ENCODE results near the gene SEMA3G.

The SEMA3G gene

GRCh38 chr3:52444860-52445793, at the start of gene SEMA3G:
Gene SEMA3G (minus strand): TSS chr3:52445103. CDS start chr3:52445027, 76 bp downstream.
- peak; percentile 59 for DNase-seq (ENCODE audit: low spot score)

DNA sequence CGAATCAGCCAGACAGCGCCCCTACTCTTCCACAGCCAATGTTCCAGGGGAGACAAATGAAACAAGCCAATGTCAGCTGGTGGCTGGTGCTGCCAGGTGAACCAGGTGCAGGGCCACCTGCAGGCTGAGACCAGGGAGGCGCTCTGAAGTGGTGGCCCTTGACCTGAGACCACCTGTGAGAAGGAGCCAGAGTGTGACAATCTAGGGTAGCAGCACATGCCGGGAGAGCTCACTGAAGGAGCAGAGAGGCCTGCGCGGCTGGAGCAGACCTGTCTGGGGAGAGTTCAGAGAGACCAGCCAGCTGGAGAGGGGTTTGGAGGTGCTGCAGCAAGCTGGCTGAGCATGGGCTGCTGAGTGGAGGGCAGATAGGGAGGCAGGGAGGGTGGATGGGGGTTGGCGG, 49.5 kb upstream of the SEMA3G start:
- DNase-seq (ENCODE audit: low spot score) = no peak

DNA sequence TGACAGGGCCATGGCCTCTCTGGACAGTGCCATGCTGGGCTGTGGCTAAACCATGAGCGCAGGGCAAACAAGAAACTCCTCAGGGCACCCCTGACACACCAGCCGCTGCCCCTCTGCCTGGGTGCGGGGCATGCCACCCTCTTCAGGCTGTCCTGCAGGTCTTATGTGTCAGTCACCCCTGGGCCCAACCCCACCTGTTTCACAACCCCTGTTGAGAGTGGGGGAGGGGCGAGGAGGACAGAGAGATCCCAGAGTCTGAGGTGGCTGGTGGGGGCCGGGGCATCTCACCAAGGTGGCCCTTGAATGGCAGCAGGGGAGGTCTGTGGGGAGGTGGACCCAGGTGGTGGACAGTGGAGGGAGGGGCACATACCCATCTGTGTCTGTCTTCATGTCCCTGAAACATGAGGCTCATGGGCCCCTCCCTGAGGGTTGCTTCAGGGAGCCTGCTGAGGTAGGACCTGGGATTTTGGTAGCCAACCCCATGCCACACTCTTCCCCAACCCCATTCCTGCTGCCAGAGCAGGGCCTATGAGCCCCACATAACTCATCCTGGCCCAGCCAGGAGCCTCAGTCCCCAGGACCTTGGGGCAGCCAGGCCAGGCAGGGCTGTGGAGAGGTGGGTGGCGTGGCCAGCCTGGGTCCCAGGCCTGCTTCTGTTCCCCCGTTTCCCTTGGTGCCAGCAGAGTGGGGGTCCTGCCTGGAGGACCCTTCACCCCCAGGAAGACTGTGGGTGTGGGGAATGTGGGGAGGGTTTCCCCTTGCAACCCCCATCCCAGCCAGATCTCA, 48.5 kb upstream of the SEMA3G start:
- DNase-seq (ENCODE audit: low spot score) = no peak

- no peak for DNase-seq (ENCODE audit: low spot score)
Measured at GRCh38 chr3:52492059-52492458, 47.2 kb upstream of the SEMA3G start.

GRCh38 chr3:52490939-52491526, 46.1 kb upstream of the SEMA3G start:
- DNase-seq (ENCODE audit: low spot score) = no peak

- no peak for DNase-seq (ENCODE audit: low spot score)
Measured at GRCh38 chr3:52490035-52490938, 45.4 kb upstream of the SEMA3G start.

DNA sequence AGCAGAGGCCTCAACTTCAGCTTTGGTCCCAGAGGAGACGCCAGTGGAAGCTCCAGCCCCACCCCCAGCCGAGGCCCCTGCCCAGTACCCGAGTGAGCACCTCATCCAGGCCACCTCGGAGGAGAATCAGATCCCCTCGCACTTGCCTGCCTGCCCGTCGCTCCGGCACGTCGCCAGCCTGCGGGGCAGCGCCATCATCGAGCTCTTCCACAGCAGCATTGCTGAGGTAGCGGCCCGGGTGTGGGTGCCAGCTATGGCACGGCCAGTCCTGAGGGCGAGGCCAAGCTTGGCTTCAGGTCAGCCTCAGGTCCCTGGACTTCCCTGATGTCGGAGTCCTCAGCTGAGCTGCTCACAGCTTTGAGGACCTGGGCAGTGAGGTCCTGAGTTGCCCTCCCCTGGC, 44.5 kb upstream of the SEMA3G start:
- DNase-seq (ENCODE audit: low spot score) = no peak

- no peak for DNase-seq (ENCODE audit: low spot score)
Measured at GRCh38 chr3:52488746-52489145, 43.8 kb upstream of the SEMA3G start.

DNA sequence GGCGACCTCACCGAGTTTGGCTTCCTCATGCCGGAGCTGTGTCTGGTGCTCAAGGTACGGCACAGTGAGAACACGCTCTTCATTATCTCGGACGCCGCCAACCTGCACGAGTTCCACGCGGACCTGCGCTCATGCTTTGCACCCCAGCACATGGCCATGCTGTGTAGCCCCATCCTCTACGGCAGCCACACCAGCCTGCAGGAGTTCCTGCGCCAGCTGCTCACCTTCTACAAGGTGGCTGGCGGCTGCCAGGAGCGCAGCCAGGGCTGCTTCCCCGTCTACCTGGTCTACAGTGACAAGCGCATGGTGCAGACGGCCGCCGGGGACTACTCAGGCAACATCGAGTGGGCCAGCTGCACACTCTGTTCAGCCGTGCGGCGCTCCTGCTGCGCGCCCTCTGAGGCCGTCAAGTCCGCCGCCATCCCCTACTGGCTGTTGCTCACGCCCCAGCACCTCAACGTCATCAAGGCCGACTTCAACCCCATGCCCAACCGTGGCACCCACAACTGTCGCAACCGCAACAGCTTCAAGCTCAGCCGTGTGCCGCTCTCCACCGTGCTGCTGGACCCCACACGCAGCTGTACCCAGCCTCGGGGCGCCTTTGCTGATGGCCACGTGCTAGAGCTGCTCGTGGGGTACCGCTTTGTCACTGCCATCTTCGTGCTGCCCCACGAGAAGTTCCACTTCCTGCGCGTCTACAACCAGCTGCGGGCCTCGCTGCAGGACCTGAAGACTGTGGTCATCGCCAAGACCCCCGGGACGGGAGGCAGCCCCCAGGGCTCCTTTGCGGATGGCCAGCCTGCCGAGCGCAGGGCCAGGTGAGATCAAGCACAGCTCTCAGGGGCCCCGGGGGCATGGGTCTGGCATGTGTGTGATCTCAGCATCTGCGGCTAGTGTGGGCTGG, 43.1 kb upstream of the SEMA3G start:
- DNase-seq (ENCODE audit: low spot score) = no peak

- DNase-seq (ENCODE audit: low spot score) = no peak
Measured at GRCh38 chr3:52487050-52487787, 42.3 kb upstream of the SEMA3G start.

- DNase-seq (ENCODE audit: low spot score) = no peak
Measured at GRCh38 chr3:52484680-52485461, 40.0 kb upstream of the SEMA3G start.

- DNase-seq (ENCODE audit: low spot score) = no peak
Measured at GRCh38 chr3:52483577-52484381, 38.9 kb upstream of the SEMA3G start.

DNA sequence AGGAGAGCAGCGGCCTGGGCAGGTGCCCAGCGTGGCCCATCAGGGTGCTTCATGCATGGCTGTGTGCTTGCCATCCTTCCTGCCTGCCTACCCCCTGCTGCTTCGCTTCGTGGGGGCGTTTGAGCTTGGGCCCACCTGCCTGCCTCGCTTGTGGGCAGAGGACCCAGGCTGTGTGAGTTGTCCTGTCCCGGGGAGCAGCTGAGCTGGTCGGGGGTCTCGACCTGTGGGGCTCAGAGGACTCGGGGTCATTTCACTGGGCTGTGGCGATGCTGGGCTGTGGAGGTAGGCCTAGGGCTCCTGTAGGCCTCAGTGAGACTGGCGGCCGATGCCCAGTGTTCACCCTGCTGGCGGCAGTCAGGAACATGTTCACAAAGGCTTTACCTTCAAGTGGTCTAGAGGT, 38.2 kb upstream of the SEMA3G start:
- no peak for DNase-seq (ENCODE audit: low spot score)

DNA sequence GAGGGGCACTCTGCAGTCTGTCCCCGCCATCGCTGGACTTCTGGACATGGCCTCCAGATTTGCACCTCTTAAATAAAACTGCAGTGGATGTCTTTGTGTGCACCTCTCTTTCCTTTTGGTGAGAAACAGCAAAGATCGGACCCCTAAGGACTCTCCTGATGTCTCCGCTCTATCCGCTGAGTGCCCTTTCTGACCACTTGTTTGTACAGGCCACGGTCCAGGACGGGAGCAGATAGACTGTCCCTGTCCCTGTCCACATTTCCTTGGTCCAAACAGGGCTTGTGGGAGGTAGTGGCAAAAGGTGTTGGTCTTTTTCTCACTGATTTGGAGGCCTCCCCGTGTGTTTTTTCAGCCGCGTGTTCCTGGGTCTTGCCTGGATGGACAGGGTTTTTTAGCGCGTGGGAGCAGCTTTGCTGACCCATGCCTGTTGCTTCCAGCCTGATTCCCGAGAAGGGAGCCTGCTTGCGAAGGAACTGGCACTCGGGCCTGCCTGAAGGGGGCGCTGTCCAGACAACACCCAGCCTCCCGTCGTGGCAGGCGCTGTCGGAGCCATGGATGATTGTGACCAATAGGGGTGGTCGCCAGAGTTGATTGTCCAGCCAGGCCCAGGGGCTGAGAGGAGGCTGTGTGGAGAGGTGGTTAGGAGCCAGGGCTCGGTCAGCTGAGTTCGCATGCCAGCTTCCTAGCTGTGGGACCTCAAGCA, 37.1 kb upstream of the SEMA3G start:
- no peak for DNase-seq (ENCODE audit: low spot score)

DNA sequence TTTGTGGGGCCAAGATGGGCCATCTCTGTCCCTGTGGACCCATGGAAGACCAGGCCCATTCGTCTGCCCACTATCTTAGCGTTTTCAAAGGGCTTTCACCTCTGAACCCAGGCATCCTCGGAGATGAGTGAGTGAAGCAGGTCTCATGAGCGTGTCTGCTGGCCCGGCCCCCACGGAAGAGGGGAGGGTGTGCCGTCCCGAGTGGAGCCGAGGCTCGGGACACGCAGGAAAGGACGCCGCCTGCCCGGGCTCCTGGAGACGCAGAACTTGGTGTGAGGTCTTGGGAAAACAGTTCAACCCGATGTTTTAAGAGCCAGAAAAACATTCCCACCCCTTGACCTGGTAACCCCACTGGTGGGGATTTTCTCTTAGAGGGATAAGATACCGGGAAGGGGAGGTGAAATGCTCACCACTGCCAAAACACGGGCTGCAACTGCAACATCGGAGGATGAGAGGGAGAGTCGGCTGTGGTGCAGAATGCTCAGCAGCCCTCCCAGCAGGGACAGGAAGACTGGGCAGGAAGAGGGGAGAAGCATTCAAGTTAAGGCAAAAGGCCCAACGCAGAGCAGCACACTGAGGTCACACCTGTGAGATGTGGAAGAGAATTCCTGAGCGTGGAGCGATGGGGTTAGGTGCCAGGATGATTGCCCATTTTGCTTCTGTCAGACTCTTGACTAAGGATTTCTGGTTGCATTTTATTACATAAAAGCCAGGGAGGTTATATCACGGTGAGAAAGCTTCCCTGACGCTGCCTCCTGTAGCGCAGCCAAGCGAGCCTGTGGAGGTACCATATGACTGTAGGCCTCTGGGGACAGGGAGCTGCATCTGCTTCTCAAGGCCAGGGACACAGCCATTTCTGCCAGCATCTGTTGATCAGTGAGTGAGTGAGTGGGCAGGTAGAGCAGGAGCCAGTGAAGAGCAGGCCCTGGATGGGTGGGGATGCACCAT, 36.1 kb upstream of the SEMA3G start:
- no peak for DNase-seq (ENCODE audit: low spot score)

DNA sequence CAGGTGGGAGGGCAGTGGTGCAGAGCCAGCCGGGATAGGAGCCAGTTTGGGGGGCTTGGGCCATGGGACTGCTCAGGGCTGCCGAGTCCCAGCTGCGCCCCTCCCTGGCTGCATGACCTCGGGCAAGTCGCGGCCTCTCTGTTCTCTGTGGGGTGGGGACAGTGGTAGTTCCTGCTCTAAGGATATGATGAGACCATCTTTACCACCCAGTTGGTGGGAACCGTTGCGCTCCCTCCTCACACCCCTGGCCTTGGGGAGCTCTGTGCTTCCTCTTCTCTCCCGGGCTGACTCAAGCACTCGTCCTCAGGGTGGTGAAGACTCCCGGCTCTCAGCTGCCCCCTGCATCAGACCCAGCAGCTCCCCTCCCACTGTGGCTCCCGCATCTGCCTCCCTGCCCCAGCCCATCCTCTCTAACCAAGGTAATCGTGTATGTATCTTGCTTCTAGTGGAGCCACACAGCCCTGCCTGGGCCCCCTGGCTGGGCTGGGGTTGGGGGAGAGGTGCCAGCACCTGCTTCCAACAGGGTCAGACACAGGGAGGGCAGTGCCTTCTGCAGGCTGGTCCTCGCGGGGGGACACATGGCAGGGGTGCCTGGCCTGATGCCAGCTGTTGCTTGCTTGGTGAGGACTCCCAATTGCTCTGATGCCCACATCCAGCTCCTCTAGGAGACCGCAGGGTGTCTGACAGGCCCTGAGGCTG, 35.1 kb upstream of the SEMA3G start:
- DNase-seq (ENCODE audit: low spot score) = no peak

Data from HuH-7.5 (cell line).